ENCODE results near the gene DSTYK. TPM values are rescaled to one million over a fixed set of nuclear protein-coding genes. Genes with fewer than 3 reads are reported as not detected.

DSTYK gene
- total RNA-seq, 1 donor from 2014 or later = 34.2 TPM

GRCh38 chr1:205150651-205151428 is 60.7 kb downstream of the DSTYK start:
- H3K4me3 Mint-ChIP-seq = no peak overlapping the region
- H3K4me1 Mint-ChIP-seq (ENCODE audit: low read depth) = no peaks in the 10 kb centered on the region
- H3K27ac Mint-ChIP-seq = no peak overlapping the region
- no peaks in the 10 kb centered on the region for H3K27me3 Mint-ChIP-seq (ENCODE audit: insufficient read depth)
- intact Hi-C loops (cut with micrococcal nuclease) = no loop called here
- peaks cover 4% of the 10 kb centered on the region for H3K9me3 Mint-ChIP-seq
- peaks cover 57% of the 10 kb centered on the region for H3K36me3 Mint-ChIP-seq (ENCODE audit: low read depth)
- DNase-seq (ENCODE audit: low spot score) = no peak

- H3K27me3 Mint-ChIP-seq (ENCODE audit: insufficient read depth) = no peaks in the 10 kb centered on the region
- peaks cover under 1% of the 10 kb centered on the region for H3K4me1 Mint-ChIP-seq (ENCODE audit: low read depth)
- no peak overlapping the region for H3K27ac Mint-ChIP-seq
- peaks cover 42% of the 10 kb centered on the region for H3K36me3 Mint-ChIP-seq (ENCODE audit: low read depth)
- intact Hi-C loops (cut with micrococcal nuclease) = no loop called here
- no peak for DNase-seq (ENCODE audit: low spot score)
- no peaks in the 10 kb centered on the region for H3K9me3 Mint-ChIP-seq
- H3K4me3 Mint-ChIP-seq = no peak overlapping the region
Measured at GRCh38 chr1:205147191-205147835, 64.2 kb downstream of the DSTYK start.

GRCh38 chr1:205144751-205145150 is 66.8 kb downstream of the DSTYK start:
- Mint-ChIP-seq H3K4me1 (ENCODE audit: low read depth) (peaks cover 9% of the 10 kb centered on the region), H3K36me3 (ENCODE audit: low read depth) (peaks cover 31% of the 10 kb centered on the region), H3K27me3 (ENCODE audit: insufficient read depth) (no peaks in the 10 kb centered on the region), H3K4me3 (no peak overlapping the region), H3K9me3 (no peaks in the 10 kb centered on the region), H3K27ac (no peak overlapping the region)
- no peak for DNase-seq (ENCODE audit: low spot score)
- intact Hi-C loops (cut with micrococcal nuclease) = no loop called here

GRCh38 chr1:205144046-205144720 is 67.3 kb downstream of the DSTYK start:
- intact Hi-C loops (cut with micrococcal nuclease) = no loop called here
- H3K4me1 Mint-ChIP-seq (ENCODE audit: low read depth) = peaks cover 9% of the 10 kb centered on the region
- no peak for DNase-seq (ENCODE audit: low spot score)
- H3K4me3 Mint-ChIP-seq = no peak overlapping the region
- H3K36me3 Mint-ChIP-seq (ENCODE audit: low read depth) = peaks cover 26% of the 10 kb centered on the region
- no peak overlapping the region for H3K27ac Mint-ChIP-seq
- H3K27me3 Mint-ChIP-seq (ENCODE audit: insufficient read depth) = no peaks in the 10 kb centered on the region
- H3K9me3 Mint-ChIP-seq = no peaks in the 10 kb centered on the region

- Mint-ChIP-seq H3K27me3 (ENCODE audit: insufficient read depth) (no peaks in the 10 kb centered on the region), H3K27ac (no peak overlapping the region), H3K4me3 (no peak overlapping the region), H3K36me3 (ENCODE audit: low read depth) (peaks cover 13% of the 10 kb centered on the region), H3K9me3 (no peaks in the 10 kb centered on the region), H3K4me1 (ENCODE audit: low read depth) (peaks cover 9% of the 10 kb centered on the region)
- intact Hi-C loops (cut with micrococcal nuclease) = no loop called here
- DNase-seq (ENCODE audit: low spot score) = no peak
Measured at GRCh38 chr1:205142102-205142469, 69.4 kb downstream of the DSTYK start.

GRCh38 chr1:205141236-205142101 is 70.0 kb downstream of the DSTYK start:
- peaks cover 9% of the 10 kb centered on the region for H3K4me1 Mint-ChIP-seq (ENCODE audit: low read depth)

GRCh38 chr1:205140113-205140512 is 71.4 kb downstream of the DSTYK start:
- H3K27ac Mint-ChIP-seq = no peak overlapping the region
- H3K27me3 Mint-ChIP-seq (ENCODE audit: insufficient read depth) = no peaks in the 10 kb centered on the region
- H3K4me1 Mint-ChIP-seq (ENCODE audit: low read depth) = peaks cover 9% of the 10 kb centered on the region
- peaks cover 3% of the 10 kb centered on the region for H3K36me3 Mint-ChIP-seq (ENCODE audit: low read depth)
- no peak overlapping the region for H3K4me3 Mint-ChIP-seq
- intact Hi-C loops (cut with micrococcal nuclease) = loop anchor here (2.0 kb wide), 1 partner anchor 59 kb away; no protein-coding TSS in a partner anchor
- no peak for DNase-seq (ENCODE audit: low spot score)
- no peaks in the 10 kb centered on the region for H3K9me3 Mint-ChIP-seq

More at GRCh38 chr1:205141236-205142101, 70.0 kb downstream of the DSTYK start:
- H3K27me3 Mint-ChIP-seq (ENCODE audit: insufficient read depth) = no peaks in the 10 kb centered on the region
- H3K27ac Mint-ChIP-seq = no peak overlapping the region
- peak; percentile 59 for DNase-seq (ENCODE audit: low spot score)
- H3K4me3 Mint-ChIP-seq = no peak overlapping the region
- intact Hi-C loops (cut with micrococcal nuclease) = loop anchor here (1.0 to 2.0 kb wide), 4 partner anchors 19 to 152 kb away; no protein-coding TSS in a partner anchor
- no peaks in the 10 kb centered on the region for H3K9me3 Mint-ChIP-seq
- H3K36me3 Mint-ChIP-seq (ENCODE audit: low read depth) = peaks cover 10% of the 10 kb centered on the region

- no peak overlapping the region for H3K27ac Mint-ChIP-seq
- no peak for DNase-seq (ENCODE audit: low spot score)
- H3K27me3 Mint-ChIP-seq (ENCODE audit: insufficient read depth) = no peaks in the 10 kb centered on the region
- no peaks in the 10 kb centered on the region for H3K36me3 Mint-ChIP-seq (ENCODE audit: low read depth)
- H3K9me3 Mint-ChIP-seq = no peaks in the 10 kb centered on the region
- H3K4me1 Mint-ChIP-seq (ENCODE audit: low read depth) = peaks cover 9% of the 10 kb centered on the region
- intact Hi-C loops (cut with micrococcal nuclease) = no loop called here
- H3K4me3 Mint-ChIP-seq = no peak overlapping the region
Measured at GRCh38 chr1:205137901-205138300, 73.6 kb downstream of the DSTYK start.

GRCh38 chr1:205133287-205133686 is 78.2 kb downstream of the DSTYK start:
- no peaks in the 10 kb centered on the region for H3K9me3 Mint-ChIP-seq
- H3K4me3 Mint-ChIP-seq = no peak overlapping the region
- H3K4me1 Mint-ChIP-seq (ENCODE audit: low read depth) = no peaks in the 10 kb centered on the region
- intact Hi-C loops (cut with micrococcal nuclease) = no loop called here
- H3K27me3 Mint-ChIP-seq (ENCODE audit: insufficient read depth) = no peaks in the 10 kb centered on the region
- no peak for DNase-seq (ENCODE audit: low spot score)
- H3K36me3 Mint-ChIP-seq (ENCODE audit: low read depth) = no peaks in the 10 kb centered on the region
- H3K27ac Mint-ChIP-seq = no peak overlapping the region

GRCh38 chr1:205129447-205130029 is 82.0 kb downstream of the DSTYK start:
- no peak overlapping the region for H3K4me3 Mint-ChIP-seq
- H3K27ac Mint-ChIP-seq = no peak overlapping the region

GRCh38 chr1:205128050-205128449 is 83.5 kb downstream of the DSTYK start:
- H3K27me3 Mint-ChIP-seq (ENCODE audit: insufficient read depth) = no peaks in the 10 kb centered on the region
- H3K4me1 Mint-ChIP-seq (ENCODE audit: low read depth) = no peaks in the 10 kb centered on the region
- H3K4me3 Mint-ChIP-seq = no peak overlapping the region
- no peak for DNase-seq (ENCODE audit: low spot score)
- intact Hi-C loops (cut with micrococcal nuclease) = loop anchor here (10.0 kb wide), 1 partner anchor 613 kb away; the partner anchor contains the start of gene MDM4
- no peak overlapping the region for H3K27ac Mint-ChIP-seq
- no peaks in the 10 kb centered on the region for H3K36me3 Mint-ChIP-seq (ENCODE audit: low read depth)
- no peaks in the 10 kb centered on the region for H3K9me3 Mint-ChIP-seq

More at GRCh38 chr1:205129447-205130029, 82.0 kb downstream of the DSTYK start:
- intact Hi-C loops (cut with micrococcal nuclease) = loop anchor here (10.0 kb wide), 1 partner anchor 615 kb away; the partner anchor contains the start of gene MDM4
- Mint-ChIP-seq H3K9me3 (no peaks in the 10 kb centered on the region), H3K4me1 (ENCODE audit: low read depth) (no peaks in the 10 kb centered on the region), H3K27me3 (ENCODE audit: insufficient read depth) (no peaks in the 10 kb centered on the region), H3K36me3 (ENCODE audit: low read depth) (no peaks in the 10 kb centered on the region)
- DNase-seq (ENCODE audit: low spot score) = no peak

- Mint-ChIP-seq H3K9me3 (no peaks in the 10 kb centered on the region), H3K4me3 (no peak overlapping the region), H3K36me3 (ENCODE audit: low read depth) (no peaks in the 10 kb centered on the region), H3K27ac (no peak overlapping the region), H3K27me3 (ENCODE audit: insufficient read depth) (no peaks in the 10 kb centered on the region), H3K4me1 (ENCODE audit: low read depth) (peaks cover 3% of the 10 kb centered on the region)
- no peak for DNase-seq (ENCODE audit: low spot score)
- intact Hi-C loops (cut with micrococcal nuclease) = loop anchor here (10.0 kb wide), 1 partner anchor 613 kb away; the partner anchor contains the start of gene MDM4
Measured at GRCh38 chr1:205127646-205128045, 83.9 kb downstream of the DSTYK start.

All from activated T-helper 1 cell treated with anti-CD3 and anti-CD28 coated beads, Interleukin-12 subunit alpha, Interleukin-12 subunit beta, Interleukin-2, Interleukin-4 antibody, amounts not matched to agents 30 ng/mL and 10 ng/mL and 1 ng/mL, durations not matched to agents 14 hours and 24 hours and 36 hours (primary cell).